T1000 (cell line): ENCODE results near the gene LNX2.

Source experiments
- DNase-seq: peaks from one replicate; lab custom pipeline; 2025; ENCODE audit warnings: mixed read lengths; lab: John Stamatoyannopoulos, UW

Gene LNX2

DNA sequence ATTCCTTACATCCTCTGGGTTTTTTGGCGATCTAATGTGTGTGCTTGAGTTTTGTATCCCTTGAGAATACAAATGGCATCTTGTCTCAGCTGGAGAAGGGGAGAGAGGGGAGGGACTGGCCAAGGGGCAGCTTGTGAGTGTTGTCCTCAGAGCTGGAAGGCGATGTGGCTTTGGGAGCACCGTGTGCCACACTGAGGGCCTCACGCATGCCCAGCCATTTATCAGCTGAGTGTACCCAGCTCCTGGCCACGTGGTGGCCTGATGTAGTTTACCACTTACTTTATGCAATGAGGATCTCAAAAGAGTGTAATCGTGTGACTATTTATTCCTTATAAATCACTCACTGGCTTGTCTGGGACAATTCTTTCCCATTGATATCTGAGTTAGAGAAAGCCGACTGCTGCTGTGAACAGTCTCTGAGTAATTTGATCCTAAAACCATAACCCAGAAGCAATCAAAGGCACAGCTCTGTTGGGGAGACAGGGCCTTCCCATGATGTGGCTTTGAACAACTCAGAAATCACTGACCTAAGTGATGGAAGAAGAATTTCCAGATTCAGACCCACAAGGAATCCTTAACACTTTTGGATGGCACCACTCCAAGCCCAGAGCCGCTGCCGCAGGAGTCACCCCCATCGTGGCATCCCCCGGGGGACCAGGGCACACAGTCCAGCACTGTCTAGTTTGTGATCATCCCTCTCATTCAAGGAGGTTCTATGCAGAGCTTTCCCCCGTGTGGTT is 116.0 kb downstream of the LNX2 start:
- no peak for DNase-seq

DNA sequence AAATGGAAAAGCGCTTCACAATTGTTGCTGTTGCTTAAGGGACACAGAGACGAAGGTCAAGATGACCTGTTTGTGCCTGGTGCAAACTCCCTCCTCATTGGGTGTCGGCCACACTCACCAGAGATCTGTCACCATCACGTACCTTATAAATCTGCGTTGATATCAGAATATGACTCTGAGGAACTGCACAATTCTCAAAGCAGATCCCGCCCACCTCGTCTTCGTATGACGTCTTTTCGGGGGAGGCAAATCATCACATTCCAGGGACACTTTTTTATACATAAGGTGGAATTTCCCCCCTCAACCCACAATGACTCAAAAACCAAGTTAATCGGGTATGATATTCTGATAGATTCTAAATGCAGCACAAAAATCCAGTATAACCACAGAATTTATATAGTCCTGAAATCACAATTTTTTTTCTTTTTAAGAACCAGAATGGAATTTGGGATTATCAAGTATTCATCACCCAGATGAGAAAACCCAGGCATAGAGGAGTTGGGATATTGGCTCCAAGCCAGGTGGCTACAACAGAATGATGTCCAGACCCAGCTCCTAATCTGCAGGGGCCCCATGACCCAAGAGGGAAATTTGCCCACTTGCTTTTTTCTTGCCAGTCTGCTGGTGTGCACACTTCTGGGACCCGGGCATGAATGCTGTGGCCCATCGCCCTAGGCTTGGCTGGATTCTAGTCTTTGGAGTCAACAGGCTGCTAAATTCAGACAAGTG is 119.4 kb downstream of the LNX2 start:
- no peak for DNase-seq

DNA sequence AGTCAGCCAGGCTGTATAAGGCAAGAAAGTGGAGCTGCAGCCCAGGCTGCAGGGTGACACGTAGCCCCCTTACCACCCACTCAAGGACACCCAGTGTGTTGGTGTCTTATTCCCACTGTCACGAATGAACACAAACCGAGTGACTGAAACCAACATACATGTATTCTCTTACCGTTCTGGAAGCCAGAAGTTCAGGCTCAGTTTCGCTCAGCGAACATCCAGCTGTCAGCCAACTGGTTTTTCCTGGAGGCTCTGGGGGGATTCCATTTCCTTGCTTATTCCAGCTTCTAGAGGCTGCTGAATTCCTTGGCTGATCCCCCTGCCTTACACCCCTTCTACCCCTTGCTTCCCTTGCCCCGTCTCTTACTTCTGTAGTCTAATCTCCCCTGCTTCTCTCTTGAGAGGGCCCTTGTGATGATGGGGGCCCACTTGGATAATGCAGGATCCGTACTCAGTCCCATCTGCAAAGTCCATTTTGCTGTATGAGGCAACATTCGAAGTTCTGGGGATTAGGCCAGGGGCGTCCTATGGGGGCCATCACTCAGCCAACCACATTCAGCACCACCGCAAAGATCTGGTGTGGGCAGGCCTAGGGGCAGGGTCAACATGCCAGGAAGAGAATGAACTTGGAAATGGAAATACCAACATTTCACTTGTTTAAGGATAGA is 122.6 kb downstream of the LNX2 start:
- no peak for DNase-seq

DNA sequence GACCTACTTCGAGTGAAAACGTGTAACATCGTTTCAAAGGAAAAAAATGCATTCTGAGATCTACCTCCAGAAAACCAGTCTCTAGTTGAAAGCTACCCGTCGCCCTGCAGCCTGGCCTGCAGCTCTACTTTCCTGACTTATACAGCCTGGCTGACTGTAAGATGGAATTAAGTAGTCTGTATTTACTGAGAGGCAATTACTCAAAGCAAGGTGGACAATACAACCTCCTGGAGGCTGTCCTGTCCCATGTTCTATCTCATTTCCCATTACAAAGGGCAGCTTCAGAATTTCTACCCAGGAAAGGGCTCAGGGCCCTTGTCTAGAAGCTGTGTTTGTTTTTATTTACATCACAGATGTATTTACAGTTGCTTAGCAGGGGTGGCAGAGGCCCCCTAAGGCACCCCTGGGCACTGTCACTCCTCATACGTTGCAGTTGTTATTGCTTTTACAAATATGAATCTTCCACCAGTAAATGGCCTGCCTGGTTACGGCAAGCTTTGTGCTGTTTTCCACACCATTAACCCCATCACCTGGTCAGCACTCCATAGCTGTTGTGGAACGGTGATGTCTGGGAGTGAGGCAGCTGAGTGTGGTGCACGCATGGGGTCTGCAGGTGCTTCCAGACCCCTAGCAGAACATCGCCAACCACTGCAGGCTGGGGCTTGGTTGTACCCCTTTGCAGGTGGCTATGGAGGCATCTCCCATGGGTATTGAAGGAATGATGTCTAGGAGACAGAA is 123.6 kb downstream of the LNX2 start:
- no peak for DNase-seq

DNA sequence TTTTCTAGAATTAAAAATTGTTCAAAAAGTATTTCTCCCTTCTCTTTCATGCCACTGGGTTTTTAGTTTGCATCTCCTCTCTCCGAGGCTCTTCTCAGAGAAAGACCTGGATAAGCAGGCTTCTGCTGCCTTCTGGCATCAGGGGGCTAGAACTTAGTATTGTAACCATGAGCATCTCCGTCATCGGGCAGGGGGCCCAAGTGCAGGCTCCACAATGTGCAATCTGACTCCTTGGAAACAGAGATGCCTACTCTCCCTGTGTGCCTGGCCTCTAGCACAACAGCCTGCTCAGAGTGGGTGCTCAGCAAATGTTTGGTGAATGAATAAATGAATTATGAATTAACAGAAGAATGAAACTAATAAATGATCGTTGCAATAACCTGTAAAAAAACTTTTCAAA is 124.3 kb downstream of the LNX2 start:
- DNase-seq, result no peak
